Measurements from ENCODE around the gene LTBP1.
"Not testable (repeated sequence)": the region's sequence is repeated elsewhere in the genome, so short reads cannot be mapped to it uniquely, and the experiment has no call there.

- not testable (repeated sequence) for TF ChIP-seq CTCF (IDR thresholded peaks at IDR 0.05; ENCODE audit: insufficient read depth, low read depth, low read length); EZH2 (IDR thresholded peaks at IDR 0.05; ENCODE audit: insufficient read depth, low read length)
Measured at GRCh38 chr2:33368524-33368923, 421.8 kb downstream of the LTBP1 start.

Data from astrocyte (in vitro differentiated cells and primary cell).